GM19397 (cell line): ENCODE measurements around the gene CLEC16A.

Experiments used
- ATAC-seq: cut with Tn5 transposase; IDR thresholded peaks from one replicate; pipeline ENCODE4 v1.9.1; 2021; ENCODE audit warnings: mild to moderate bottlenecking, moderate library complexity; ENCODE audit not compliant: unreplicated experiment

Gene CLEC16A

DNA sequence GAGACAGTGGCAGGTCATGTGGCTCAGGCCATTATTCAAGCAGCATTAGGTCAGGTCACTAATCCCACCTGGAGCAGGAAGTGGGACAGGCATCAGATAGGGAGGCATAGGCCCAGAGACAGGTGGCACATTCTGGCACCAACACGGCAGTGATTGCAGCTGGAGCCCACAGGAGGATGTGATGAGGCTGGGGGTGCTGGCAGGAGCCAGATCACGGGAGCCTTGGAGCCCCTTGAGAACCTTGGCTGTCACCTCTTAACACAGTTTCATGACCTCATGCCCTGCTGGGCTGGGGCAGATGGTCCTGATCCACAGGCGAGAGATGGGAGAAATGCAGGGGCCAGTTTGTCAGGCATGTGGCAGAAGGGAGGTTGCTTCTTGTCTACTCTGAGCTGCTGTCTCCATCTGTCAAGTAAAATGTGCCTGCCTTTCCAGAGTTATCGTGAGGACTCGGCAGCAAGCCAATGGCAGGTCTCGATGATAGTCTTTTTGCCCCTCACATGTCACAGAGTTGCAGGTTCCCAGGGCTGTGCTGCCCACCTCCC, 109.6 kb downstream of the CLEC16A start:
- no peak for ATAC-seq

DNA sequence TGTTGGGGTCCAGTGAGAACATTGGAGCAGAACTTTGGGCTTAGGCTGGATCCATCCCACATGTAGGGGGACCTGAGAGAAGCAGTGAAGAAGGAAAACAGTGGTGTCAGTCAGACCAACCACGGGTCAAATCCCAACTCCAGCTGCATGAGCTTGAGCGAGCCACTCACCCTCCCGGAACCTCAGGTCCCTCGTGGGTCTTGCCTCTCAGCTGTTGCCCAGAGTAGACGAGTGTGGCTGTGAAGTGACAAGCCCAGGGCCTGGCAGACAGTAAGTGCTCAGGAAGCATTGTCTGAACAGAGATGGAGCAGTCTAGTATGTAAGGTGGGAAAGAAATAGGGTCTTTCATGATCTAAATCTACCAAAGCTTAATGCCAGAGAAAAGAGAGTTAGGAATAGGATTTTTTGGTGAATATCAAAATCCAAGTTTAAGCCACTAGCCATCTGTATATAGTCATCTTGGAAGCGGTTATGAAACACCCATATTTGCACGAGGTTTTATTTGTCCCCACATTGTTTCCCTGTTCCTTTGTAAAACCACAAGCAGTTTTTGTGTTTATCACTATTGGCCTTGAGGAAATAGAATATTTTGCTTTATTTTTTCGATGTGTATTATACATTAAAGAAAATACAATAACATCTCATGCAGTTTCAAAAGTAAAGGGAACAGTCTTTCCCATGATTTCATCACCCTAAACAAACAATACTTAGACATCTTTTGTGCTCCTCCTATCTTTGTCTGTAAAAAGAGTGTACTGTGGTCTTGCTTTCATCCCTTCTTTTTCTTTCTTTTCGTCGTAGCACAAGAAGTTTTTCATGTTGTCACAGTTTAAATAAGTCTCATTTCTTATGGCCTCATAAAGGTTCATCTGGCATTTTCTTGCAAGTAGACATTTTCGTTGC, 112.0 kb downstream of the CLEC16A start:
- ATAC-seq, result no peak

DNA sequence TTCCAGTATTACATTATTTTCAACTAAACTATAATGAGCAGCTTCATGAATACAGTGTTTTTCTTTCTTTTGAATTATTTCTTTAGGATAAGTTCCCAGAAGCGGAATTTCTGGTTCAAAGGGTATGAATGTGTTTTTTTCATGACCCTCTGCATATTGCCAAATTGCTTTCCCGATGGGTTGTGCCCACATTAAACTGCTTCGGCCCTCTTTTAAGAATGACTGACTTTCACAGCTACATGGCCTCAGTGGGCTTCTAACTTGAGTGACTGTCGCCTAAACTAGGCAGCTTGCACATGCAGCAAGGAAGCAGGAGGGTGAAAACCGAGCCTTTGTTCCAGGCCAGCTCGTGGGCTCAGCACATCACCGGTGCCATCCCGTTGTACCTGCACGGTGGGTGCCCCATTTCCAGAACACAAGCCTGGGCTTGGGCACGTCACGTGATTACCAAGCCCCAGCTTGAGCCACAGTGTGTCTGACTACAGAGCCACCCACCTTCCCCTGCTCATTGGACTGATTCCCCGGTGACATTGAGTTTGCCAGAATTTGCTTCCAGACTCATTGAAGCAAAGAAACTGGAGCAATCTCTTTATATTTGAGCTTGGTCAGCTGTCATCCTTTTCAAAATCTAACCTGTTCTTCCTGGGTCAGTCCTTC, 112.8 kb downstream of the CLEC16A start:
- no peak for ATAC-seq

DNA sequence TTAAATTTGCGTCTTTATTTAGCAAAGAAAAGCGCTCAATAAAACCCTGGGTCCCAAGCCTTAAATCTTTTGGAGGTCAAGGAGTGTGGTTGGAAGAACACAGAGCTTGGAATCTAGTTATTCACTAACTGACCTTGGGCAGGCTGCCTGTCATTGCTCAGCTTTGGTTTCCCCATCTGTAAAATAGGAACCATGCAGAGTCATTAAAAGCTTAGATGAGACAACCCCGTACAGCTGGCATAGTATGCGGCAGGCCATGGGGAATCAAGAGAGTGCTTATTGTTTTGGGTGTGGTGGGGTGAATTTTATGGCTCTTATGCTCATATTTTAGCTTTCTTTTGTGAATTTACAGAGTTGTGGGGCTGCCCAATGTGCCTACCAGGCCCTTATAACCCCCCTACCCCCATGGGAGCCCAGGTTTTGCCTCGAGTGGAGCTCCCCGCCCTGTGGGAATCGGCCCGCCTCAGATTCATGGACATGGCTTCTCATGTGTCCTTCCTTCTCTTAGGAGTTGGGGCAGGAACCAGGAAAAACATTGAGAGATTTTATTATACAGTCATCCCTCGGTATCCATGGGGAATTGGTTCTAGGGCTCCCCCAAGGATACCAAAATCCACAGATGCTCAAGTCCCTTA, 113.5 kb downstream of the CLEC16A start:
- ATAC-seq, result no peak

DNA sequence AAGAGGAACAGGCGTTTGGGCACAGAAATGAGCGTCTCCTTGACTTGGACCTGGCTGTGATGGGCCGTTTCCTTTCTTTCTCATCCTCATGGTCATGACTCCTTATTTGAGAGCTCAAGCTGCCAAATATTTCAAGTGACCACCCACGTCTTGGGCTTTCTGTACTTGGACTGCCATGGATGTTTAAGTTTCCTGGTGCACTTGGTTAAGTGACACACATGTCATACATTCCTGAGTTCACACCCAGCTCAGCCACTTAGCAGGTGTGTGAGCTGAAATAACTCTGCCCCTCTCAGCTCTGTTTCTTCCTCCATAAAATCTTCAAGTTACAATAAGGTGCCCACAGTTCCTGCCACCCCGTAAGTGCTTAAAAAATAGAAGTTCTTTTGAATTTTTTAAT, 114.5 kb downstream of the CLEC16A start:
- ATAC-seq, result no peak

DNA sequence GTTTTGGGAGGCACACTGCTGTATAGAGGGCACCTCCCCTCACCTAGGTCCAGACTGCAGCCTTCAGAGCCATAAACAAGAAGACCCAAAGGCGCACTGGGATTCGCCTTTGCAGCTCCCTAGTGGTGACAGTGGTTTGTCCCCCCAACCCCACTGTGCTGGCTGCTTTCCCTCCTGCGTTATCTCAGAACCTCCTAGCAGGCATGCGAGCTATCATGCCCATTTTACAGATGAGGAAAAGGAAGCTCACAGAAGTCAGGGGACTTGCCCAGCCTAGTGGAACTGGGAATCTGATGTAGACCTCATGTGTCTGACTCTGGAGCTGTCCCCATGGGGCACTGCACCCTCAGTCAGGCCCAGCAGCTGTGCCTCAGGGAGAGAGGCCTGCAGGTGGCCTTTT, 115.2 kb downstream of the CLEC16A start:
- no peak for ATAC-seq

DNA sequence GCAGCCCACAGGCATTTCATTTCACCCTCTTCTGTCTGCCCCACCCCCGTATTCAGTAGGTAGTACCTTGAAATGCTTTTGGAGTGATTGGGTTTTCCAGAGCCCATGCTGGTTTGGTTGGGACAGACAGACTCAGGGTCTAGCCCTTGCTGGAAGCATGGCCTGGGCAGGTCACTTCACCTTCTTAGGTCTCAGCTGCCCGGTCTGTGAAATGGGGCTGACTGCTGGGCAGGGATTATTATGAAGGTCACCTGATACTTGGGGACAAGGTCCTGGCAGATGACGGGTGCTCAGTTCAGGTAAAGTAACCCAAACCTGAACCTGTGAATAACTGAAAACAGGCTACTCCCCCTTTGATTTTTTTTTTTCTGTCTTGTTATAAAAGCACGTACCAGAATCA, 116.0 kb downstream of the CLEC16A start:
- no peak for ATAC-seq

DNA sequence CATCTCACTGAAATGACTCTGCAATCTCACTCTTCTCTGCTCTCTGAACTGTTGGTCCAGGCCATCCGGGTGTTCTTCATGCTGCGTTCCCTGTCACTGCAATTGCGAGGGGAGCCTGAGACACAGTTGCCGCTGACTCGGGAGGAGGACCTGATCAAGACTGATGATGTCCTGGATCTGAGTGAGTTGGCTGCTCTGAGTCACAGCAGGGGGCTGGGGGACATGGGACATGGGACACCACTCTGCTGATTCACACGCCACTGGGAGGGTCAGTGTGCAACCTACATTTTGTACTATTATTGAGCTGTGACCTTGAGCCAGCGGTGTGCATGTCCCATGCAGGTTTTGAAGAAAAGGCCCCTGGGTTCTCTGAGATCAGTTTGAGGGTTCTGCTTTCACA, 116.5 kb downstream of the CLEC16A start:
- no peak for ATAC-seq

DNA sequence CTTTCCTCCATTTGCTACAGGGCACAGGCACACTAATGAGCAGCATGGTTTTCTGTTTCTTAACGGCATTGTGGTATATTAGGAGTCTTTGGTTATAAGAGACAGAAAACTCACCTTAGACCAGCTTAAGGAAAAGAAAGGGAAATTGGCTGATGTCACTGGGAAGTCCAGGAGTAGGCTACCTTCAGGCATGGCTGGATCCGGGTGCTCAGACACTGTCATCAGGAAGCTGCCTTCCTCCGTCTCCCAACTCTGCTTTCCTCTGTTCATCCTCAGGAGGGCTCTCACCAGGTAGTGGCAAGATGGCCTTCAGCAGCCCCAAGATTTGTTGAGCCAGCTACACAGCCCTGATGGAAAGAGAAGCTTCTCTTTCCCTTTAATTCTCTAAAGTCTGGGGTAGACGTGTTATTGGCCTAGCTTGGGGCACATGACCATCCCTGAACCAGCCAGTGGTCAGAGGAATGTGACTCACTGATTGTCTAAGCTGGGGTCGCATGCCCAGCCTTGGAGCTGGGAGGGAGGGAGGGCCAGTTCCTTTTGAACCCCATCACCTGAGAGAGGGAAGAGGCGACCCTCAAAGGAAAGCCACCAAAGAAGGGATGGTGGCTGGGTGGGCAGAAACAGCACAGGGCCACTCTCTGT, 117.4 kb downstream of the CLEC16A start:
- ATAC-seq, result no peak

DNA sequence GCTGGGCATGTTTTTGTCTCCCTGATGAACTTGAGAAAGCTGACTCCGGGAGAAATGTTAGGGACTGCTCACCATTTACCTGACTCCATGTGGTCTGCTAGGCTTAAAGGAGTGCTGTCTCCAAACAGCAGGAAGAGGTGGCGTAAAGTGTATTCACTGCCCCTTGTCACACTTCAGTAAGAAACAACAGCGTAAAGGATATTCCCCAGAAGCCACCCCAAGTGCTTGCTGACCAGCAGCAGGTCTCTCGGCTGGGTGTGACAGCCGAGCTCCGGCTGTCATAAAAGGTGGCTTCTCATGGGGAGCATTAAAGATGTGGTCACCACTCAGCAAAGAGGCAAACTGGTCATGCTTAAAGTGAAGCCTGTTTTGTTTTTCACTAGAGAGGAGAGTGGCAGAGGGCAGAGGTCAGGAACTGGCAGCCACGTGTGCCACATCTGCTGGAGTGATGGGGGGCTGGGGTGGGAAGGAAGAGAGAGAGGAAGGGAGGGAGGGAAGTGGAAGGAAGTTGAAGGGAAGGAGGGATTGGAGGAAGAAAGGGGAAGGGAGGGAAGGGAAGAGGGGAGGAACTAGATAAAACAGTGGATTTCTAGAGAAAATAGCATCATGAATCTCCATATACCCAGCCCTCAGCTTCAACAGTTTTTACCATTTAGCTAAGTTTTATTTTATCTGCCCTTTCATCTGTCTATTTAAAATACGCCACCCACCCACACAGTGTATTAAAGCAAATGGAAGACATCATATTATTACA, 119.3 kb downstream of the CLEC16A start:
- no peak for ATAC-seq

DNA sequence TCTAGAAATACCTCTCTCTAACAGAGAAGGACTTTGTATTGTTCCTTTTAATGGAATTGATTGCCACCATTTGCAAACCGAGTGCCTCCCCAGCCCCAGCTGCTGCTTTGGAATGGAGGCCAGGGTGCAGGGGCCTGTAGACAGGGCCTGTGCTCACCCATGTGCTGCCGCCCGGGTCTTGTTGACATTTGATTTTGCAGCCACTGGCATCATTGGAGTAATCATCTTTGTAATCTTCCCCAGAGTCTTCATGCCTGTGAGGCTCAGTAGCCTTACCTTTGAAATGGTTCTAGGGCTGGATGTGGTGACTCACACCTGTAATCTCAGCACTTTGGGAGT, 119.8 kb downstream of the CLEC16A start:
- ATAC-seq, result no peak

DNA sequence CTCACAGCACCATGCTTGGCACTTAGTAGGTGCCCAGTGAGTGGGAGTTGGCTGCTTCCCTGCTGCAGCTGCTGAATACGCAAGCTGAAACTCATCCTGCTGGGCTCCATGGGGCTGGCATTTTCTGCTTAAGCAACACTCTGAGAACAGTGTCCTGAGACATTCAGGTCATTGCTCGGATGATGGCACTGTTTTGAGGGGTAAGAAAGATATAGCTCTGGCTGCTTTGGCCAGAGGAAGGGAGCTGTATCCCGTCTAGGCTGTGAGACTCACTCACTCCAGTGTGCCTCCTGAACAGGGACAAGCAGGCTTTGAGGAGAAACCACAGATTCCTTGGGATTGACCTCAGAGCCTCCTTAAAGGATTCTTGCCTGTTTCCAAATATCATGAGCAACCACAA, 120.5 kb downstream of the CLEC16A start:
- ATAC-seq, result no peak

DNA sequence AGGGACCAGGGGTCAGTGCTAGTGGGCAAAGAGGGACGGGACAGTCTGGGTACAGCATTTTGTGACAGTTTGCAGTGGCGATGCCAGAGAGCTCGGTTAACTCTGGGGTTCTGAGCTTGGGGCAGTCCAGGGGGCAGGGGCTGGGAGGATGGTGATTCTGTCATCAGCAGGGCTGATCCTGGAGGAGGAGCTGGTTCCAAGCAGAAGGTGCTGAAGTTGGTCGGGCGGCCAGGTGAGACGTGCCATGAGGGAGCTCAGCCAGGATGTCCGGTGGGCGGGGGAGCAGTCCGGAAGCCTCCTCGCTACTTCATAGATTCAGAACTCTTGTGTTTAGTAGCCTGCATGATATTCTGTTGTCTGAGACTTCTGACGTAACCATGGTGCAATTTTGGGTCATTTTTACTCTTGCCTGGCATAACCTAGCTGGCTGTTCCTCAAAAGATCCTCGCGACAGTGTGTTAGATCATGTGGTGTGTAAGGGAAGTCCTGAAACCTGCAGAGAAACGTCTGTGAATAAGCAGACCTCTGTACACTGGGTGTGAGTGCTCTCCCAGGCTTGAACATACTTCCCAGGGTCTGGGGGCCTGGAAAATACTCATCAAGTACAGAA, 122.0 kb downstream of the CLEC16A start:
- ATAC-seq, result no peak

DNA sequence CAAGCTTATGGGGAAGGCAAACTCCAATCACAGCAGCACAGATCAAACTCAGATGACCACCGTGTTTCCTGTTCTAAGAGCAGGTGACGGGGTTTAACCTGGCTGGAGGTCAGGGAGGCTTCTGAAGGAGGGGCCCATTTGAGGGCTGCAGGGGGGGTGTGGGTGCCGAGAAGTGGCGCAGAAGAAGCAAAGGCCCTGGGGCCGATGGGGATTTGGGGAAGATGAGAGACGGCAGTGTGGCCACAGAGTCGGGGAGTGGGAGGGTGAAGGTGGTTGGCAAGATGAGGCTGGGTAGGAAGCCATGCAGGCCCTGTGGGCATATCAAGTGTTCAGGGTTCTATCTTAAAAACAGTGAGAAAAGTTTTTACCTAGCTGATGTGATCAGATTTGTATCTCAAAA, 122.9 kb downstream of the CLEC16A start:
- no peak for ATAC-seq

DNA sequence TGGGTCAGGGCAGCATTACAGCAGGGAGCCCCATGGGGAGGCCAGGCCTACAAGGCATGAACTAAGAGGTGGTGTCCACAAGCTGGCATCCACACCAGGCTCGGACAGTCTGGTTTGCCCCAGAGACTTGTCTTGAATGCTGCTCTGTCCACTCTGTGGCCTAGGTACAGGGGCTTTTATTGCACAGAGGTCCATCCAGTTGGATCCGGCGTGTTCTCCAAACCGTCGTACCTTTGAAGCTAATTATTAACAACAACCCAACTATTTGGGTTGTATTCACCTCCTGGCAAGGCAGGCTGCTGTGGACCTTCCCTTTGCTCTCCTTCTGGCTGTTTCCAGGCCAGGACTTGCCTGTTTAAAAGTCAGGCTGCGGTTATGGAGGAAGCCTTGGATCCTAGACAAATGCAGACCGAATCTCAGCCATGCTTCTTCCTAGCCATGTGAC, 123.4 kb downstream of the CLEC16A start:
- no peak for ATAC-seq

DNA sequence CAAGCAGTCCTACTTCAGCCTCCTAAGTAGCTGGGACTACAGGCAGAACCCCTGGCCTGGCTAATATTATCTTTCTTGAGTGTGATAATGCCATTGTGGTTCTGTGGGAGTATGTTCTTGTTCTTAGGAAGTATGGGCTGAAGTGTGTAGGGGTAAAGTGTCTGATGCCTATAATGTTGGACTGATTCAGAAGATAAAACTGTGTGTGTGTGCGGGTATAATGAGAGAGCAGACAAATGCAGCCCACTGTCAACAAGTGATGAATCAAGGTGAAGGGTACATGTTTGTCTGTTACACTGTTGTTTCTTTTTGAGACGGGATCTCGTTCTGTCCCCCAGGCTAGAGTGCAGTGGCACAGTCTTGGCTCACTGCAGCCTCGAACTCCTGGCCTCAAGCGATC, 127.5 kb downstream of the CLEC16A start:
- ATAC-seq, result no peak

DNA sequence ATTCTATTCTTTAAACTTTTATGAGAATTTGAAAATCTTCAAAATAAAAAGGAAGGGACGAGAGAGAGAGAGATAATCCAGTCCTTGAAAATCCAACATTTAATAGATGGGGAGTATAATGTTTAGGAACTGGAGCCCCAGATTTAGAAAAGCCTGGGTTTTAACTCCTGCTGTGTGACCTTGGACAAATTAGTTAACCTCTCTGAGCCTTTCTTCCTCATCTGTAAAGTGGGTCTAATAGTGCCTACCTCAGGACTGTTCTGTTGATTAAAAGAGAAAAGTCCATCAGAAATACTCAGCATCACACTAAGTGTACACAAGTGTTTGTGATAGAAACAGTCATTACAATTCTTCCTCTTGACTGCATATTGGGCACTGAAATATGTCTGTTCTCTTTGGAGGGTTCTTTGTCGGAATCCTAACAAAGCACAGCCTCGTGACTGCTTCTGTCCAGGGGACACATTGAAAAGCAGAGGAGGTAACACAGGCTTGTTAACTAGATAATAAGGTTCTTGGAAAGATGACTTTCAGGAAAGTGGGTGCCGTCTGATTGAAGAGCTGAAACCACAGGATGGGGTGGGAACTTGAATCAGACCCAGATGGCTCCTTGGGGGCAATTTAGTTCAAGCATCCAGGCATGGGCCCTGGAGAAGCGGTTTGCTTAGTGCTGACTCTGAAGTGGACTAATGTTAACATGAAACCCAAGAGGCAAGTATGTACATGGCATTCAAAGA, 128.2 kb downstream of the CLEC16A start:
- no peak for ATAC-seq

DNA sequence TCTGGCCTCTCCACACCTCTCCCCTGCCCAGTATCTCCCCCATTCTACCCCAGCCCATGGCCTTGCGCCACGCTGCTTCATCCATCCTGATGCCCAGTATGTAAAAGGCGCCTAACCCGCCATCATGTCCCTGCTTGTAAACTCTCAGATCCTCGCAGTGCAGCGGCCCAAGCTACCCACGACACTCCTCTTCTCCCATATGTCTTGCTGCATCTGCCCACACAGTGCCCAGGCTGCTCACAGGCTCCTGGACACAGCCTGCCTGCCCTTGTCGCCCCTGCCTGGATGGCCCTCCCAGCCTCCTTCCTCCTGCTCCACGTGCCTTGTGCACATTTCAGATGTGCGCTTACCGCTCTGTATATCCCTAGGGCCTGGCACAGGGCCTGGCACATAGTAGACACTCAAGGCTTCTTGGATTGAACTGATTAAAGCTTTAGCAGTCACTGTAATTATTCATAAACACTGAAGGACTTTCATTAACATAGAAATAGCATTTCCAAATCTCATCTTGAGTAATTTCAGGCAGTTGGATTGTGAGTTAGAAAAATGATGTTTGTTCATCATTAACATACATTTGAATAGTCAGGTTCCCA, 129.1 kb downstream of the CLEC16A start:
- no peak for ATAC-seq

DNA sequence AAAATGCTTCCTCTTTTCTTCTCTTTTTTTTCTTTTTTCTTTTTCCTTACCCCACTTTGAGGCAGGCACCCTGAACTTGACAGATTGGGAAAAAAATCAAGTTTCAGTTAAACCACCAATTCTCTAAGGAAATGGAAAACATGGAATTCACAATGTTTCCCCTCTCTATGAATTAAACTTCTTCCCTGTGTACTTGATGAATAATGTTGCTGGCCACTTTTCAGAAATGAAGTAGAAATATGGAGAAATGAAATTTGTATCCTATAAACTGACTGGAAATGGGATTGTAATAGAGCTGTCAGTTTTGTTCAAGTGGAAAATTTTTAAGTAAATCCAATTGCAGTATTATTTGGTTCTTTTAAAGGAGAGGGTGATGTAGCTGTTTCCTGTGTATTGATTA, 129.8 kb downstream of the CLEC16A start:
- no peak for ATAC-seq
